ENCODE measurements around the gene SLC2A6.

SLC2A6 gene

DNA sequence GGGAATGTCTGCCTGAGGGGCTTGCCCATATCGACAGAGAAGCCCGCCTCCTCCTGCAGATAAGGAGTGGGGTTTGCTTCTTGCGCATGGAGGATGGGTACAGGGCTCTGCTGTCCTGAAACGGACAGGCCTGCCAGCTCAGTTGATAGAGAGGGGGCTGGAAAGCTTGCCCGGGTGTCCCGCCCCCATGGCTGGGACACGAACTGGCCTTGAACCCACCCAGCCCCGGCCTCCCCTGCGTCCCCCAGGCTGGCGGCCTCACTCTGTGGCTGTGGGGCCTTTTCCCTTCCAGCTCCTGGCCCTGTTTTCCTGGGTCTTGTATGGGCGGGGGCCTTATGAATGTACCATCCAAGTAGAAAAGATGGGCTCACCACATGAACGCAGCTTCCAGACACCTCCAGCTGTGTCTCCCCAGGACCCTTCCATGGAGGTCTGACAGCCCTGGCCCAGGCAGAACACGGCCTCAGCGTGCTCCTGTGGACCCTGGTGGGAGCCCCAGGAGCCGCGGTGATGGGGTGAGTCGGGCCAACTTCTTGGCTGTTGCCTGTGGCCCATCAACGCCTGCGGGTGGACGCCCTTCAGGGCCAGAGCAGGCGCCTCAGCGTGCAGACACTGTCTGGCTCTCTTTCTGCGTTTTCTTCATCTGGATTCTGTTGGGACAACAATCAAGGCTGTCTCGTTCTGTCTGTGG lies 15.9 kb upstream of the SLC2A6 start:
- TF ChIP-seq, protein P1, sequence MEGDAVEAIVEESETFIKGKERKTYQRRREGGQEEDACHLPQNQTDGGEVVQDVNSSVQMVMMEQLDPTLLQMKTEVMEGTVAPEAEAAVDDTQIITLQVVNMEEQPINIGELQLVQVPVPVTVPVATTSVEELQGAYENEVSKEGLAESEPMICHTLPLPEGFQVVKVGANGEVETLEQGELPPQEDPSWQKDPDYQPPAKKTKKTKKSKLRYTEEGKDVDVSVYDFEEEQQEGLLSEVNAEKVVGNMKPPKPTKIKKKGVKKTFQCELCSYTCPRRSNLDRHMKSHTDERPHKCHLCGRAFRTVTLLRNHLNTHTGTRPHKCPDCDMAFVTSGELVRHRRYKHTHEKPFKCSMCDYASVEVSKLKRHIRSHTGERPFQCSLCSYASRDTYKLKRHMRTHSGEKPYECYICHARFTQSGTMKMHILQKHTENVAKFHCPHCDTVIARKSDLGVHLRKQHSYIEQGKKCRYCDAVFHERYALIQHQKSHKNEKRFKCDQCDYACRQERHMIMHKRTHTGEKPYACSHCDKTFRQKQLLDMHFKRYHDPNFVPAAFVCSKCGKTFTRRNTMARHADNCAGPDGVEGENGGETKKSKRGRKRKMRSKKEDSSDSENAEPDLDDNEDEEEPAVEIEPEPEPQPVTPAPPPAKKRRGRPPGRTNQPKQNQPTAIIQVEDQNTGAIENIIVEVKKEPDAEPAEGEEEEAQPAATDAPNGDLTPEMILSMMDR (IDR thresholded peaks at IDR 0.05; ENCODE audit: low read depth, low read length): no peak
- TF ChIP-seq MYC (IDR thresholded peaks at IDR 0.05; ENCODE audit: low read depth, low read length) (no peak), POLR2A (IDR thresholded peaks at IDR 0.05; ENCODE audit: extremely low read depth, insufficient read length) (no peak)
- TF ChIP-seq, protein P2, sequence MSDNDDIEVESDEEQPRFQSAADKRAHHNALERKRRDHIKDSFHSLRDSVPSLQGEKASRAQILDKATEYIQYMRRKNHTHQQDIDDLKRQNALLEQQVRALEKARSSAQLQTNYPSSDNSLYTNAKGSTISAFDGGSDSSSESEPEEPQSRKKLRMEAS (IDR thresholded peaks at IDR 0.05; ENCODE audit: low read depth, low read length): no peak
- DNase-seq (ENCODE audit: low read depth): no peak

DNA sequence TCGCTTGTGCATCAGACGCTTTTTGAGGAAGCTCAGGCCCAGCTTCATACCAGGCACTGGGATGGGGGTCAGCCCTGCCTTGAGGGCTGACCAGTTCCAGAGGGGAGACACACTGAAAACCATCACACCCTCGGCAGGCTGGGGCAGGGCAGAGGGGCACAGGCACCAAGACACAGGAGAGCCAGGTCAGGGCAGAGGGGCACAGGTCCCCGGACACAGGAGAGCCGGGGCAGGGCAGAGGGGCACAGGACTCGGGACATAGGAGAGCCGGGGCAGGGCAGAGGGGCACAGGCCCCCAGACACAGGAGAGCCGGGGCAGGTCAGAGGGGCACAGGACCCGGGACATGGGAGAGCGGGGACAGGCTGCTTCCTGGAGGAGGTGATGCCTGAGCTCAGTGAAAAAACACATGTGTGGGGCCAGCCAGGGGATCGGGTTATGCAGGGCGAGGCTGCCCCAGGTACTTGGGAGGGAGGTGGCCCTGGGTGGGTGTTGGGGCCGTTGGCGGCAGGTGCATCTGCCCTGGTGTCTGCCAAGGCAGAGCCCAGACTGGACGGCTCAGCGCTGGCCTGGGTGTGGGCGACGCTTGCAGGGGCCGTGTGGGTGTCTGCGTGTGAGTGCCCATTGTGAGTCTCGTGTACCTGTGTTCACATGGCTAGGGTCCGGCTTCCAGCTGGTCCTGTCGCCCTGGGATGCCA lies 15.1 kb upstream of the SLC2A6 start:
- DNase-seq (ENCODE audit: low read depth): no peak
- TF ChIP-seq, protein P1 (IDR thresholded peaks at IDR 0.05; ENCODE audit: low read depth, low read length): no peak
- TF ChIP-seq MYC (IDR thresholded peaks at IDR 0.05; ENCODE audit: low read depth, low read length) (no peak), POLR2A (IDR thresholded peaks at IDR 0.05; ENCODE audit: extremely low read depth, insufficient read length) (no peak)
- TF ChIP-seq, protein P2 (IDR thresholded peaks at IDR 0.05; ENCODE audit: low read depth, low read length): no peak
- no peak overlapping the region for H3K4me3 ChIP-seq (ENCODE audit: low read depth, low read length)

More for the DNA sequence above, 15.9 kb upstream of the SLC2A6 start:
- no peak overlapping the region for H3K4me3 ChIP-seq (ENCODE audit: low read depth, low read length)

DNA sequence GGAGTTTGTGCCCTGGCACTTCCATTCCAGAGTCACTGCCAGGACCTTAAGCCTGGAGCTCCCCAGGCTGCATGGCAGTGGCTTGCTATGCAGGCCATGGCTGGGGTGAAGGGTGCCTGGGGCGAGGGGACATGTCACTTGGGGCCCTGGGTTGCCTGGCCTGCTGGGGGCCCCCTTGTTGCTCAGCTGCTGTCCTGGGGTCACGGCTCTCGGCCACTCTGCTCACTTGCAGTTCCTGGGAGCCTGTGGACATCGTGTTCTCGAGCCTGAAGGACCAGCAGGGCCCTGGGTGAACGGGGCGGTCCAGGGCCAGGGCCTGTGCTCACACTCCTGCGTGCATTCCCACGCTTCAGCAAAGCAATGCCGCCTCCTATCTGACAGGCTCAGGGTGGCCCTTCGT lies 14.5 kb upstream of the SLC2A6 start:
- H3K4me3 ChIP-seq (ENCODE audit: low read depth, low read length): no peak overlapping the region
- TF ChIP-seq, protein P1 (IDR thresholded peaks at IDR 0.05; ENCODE audit: low read depth, low read length): no peak
- no peak for TF ChIP-seq POLR2A (IDR thresholded peaks at IDR 0.05; ENCODE audit: extremely low read depth, insufficient read length)
- TF ChIP-seq MYC (IDR thresholded peaks at IDR 0.05; ENCODE audit: low read depth, low read length): no peak
- TF ChIP-seq, protein P2 (IDR thresholded peaks at IDR 0.05; ENCODE audit: low read depth, low read length): no peak
- no peak for DNase-seq (ENCODE audit: low read depth)

DNA sequence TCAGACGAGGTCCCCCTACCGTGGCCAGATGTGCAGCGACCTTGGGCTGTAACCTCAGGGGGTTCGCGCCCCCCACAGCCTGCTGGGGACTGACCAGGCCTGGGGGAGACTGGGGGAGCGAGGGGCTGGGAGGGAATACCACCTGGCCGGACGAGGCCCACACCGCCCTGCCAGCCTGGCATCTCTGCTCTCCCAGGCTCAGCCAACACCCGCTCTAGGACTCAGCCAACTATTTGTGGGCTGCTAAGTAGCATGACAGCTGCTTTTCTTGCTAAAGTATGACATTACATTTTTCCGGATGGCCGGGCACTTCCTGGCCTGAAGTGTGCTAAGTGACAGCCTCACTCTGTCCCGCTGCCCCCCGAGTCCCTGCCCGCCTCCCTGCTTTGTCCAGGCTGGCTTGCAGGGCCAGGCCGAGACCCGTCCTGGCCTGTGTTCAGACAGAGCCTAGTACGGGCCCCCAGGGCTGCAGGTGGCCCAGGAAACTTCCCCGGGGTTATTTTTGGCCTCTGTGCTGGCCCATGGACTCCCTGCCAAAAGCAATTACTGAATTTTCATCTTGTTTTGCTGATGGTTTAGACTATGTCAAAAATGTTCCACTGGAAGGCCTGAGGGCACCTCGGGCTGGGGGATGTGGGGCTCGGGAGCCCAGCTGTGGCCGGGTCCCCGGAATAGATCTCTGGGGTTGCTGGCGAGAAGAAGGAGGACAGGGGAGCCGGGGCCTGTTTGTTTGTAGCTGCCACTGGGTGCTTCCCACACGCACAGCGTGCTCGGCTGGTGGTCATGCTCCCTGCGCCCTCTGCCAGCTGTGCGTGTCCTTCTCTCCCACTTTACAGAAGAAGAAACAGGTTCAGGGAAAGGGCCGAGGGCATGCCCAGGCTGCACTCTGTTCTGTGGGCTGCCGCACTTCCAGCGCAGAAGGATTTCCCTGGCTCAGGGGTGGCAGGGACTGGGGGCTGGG lies 13.4 kb upstream of the SLC2A6 start:
- TF ChIP-seq, protein P2 (IDR thresholded peaks at IDR 0.05; ENCODE audit: low read depth, low read length): no peak
- TF ChIP-seq, protein P1 (IDR thresholded peaks at IDR 0.05; ENCODE audit: low read depth, low read length): no peak
- TF ChIP-seq POLR2A (IDR thresholded peaks at IDR 0.05; ENCODE audit: extremely low read depth, insufficient read length): no peak
- no peak for TF ChIP-seq MYC (IDR thresholded peaks at IDR 0.05; ENCODE audit: low read depth, low read length)
- no peak for DNase-seq (ENCODE audit: low read depth)
- H3K4me3 ChIP-seq (ENCODE audit: low read depth, low read length): no peak overlapping the region

DNA sequence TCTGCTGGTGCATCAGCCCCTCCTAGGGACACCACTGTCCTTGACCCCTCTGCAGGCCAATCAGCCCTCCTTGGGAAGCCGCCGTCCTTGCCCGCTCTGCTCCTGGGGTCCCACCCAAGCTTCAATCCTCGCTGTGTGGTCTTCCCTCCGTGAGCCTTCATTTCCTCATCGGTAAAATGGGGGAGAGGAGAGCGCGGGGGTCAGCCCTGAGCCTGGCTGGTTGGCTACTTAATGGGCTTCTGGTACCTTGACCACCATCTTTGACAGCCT lies 12.7 kb upstream of the SLC2A6 start:
- TF ChIP-seq, protein P2 (IDR thresholded peaks at IDR 0.05; ENCODE audit: low read depth, low read length): no peak
- TF ChIP-seq, protein P1 (IDR thresholded peaks at IDR 0.05; ENCODE audit: low read depth, low read length): no peak
- TF ChIP-seq MYC (IDR thresholded peaks at IDR 0.05; ENCODE audit: low read depth, low read length): no peak
- no peak for TF ChIP-seq POLR2A (IDR thresholded peaks at IDR 0.05; ENCODE audit: extremely low read depth, insufficient read length)
- no peak overlapping the region for H3K4me3 ChIP-seq (ENCODE audit: low read depth, low read length)
- no peak for DNase-seq (ENCODE audit: low read depth)
